Loucy (cell line): ENCODE data around the gene P4HB.

Source experiments
- EZH2phosphoT487 ChIP-seq: fragments of 200-600 bp; IDR thresholded peaks from 2 replicates; pipeline ENCODE4 v1.6.1; 2018; ENCODE audit warnings: antibody characterized with exemption, mild to moderate bottlenecking, moderate library complexity, borderline replicate concordance
- TF ChIP-seq, protein P1 (sequence below): fragments of 200-600 bp; sonication (generic); conservative IDR thresholded peaks from 2 replicates; pipeline ENCODE4 v1.5.1; 2014; ENCODE audit warnings: mild to moderate bottlenecking, antibody characterized with exemption, low read length

- TF ChIP-seq, protein P1, sequence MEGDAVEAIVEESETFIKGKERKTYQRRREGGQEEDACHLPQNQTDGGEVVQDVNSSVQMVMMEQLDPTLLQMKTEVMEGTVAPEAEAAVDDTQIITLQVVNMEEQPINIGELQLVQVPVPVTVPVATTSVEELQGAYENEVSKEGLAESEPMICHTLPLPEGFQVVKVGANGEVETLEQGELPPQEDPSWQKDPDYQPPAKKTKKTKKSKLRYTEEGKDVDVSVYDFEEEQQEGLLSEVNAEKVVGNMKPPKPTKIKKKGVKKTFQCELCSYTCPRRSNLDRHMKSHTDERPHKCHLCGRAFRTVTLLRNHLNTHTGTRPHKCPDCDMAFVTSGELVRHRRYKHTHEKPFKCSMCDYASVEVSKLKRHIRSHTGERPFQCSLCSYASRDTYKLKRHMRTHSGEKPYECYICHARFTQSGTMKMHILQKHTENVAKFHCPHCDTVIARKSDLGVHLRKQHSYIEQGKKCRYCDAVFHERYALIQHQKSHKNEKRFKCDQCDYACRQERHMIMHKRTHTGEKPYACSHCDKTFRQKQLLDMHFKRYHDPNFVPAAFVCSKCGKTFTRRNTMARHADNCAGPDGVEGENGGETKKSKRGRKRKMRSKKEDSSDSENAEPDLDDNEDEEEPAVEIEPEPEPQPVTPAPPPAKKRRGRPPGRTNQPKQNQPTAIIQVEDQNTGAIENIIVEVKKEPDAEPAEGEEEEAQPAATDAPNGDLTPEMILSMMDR = no peak
- TF ChIP-seq EZH2phosphoT487 = no peak
Observed at GRCh38 chr17:81804559-81805399, 55.6 kb downstream of the P4HB start.
